Loucy (cell line): ENCODE results near the gene HS6ST3.
"Not testable (repeated sequence)": the region's sequence is repeated elsewhere in the genome, so short reads cannot be mapped to it uniquely, and the experiment has no call there.

Experiments used
- EZH2phosphoT487 ChIP-seq: fragments of 200-600 bp; IDR thresholded peaks from 2 replicates; pipeline ENCODE4 v1.6.1; 2018; ENCODE audit warnings: antibody characterized with exemption, mild to moderate bottlenecking, moderate library complexity, borderline replicate concordance
- TF ChIP-seq, protein P1 (sequence below): fragments of 200-600 bp; sonication (generic); conservative IDR thresholded peaks from 2 replicates; pipeline ENCODE4 v1.5.1; 2014; ENCODE audit warnings: mild to moderate bottlenecking, antibody characterized with exemption, low read length

DNA sequence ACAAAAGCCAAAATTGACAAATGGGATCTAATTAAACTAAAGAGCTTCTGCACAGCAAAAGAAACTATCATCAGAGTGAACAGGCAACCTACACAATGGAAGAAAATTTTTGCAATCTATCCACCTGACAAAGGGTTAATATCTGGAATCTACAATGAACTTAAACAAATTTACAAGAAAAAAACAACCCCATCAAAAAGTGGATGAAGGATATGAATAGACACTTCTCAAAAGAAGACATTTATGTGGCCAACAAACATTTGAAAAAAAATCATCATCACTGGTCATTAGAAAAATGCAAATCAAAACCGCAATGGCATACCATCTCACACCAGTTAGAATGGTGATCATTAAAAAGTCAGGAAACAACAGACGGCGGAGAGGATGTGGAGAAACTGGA is 688.4 kb downstream of the HS6ST3 start:
- TF ChIP-seq, protein P1, sequence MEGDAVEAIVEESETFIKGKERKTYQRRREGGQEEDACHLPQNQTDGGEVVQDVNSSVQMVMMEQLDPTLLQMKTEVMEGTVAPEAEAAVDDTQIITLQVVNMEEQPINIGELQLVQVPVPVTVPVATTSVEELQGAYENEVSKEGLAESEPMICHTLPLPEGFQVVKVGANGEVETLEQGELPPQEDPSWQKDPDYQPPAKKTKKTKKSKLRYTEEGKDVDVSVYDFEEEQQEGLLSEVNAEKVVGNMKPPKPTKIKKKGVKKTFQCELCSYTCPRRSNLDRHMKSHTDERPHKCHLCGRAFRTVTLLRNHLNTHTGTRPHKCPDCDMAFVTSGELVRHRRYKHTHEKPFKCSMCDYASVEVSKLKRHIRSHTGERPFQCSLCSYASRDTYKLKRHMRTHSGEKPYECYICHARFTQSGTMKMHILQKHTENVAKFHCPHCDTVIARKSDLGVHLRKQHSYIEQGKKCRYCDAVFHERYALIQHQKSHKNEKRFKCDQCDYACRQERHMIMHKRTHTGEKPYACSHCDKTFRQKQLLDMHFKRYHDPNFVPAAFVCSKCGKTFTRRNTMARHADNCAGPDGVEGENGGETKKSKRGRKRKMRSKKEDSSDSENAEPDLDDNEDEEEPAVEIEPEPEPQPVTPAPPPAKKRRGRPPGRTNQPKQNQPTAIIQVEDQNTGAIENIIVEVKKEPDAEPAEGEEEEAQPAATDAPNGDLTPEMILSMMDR, result not testable (repeated sequence)
- not testable (repeated sequence) for TF ChIP-seq EZH2phosphoT487
